Measurements from ENCODE around the gene CNOT6L.

The CNOT6L gene

DNA sequence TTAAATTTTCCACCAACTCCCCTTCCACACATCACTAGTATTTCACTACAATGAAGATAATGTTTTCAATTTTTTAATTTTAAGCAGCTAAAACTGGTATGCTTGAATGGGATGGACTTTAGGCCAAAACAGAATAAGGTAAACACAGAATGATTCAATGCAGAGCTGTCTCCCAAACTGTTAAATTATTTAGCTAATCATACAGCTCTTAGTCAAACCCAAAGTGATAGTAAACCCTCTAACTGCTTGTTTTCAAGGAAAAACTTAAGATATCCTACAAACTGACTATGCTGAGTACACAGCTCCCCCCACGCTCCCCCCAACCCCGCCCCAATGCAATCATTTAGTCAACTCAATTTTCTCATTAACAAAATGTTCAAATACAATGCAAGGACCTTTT lies 30.2 kb downstream of the CNOT6L start:
- no peak overlapping the region for H3K27ac ChIP-seq (replicated peaks)
- H3K4me3 ChIP-seq (replicated peaks; ENCODE audit: insufficient read depth, low read length): no peak overlapping the region
- H3K27me3 ChIP-seq (ENCODE audit: insufficient read depth, poor library complexity, severe bottlenecking): no peaks in the 10 kb centered on the region
- TF ChIP-seq POLR2AphosphoS5 (IDR thresholded peaks at IDR 0.05; ENCODE audit: low read depth): no peak
- no peak for TF ChIP-seq SPI1 (IDR thresholded peaks at IDR 0.05; ENCODE audit: borderline replicate concordance, low read depth)
- TF ChIP-seq, protein P1, sequence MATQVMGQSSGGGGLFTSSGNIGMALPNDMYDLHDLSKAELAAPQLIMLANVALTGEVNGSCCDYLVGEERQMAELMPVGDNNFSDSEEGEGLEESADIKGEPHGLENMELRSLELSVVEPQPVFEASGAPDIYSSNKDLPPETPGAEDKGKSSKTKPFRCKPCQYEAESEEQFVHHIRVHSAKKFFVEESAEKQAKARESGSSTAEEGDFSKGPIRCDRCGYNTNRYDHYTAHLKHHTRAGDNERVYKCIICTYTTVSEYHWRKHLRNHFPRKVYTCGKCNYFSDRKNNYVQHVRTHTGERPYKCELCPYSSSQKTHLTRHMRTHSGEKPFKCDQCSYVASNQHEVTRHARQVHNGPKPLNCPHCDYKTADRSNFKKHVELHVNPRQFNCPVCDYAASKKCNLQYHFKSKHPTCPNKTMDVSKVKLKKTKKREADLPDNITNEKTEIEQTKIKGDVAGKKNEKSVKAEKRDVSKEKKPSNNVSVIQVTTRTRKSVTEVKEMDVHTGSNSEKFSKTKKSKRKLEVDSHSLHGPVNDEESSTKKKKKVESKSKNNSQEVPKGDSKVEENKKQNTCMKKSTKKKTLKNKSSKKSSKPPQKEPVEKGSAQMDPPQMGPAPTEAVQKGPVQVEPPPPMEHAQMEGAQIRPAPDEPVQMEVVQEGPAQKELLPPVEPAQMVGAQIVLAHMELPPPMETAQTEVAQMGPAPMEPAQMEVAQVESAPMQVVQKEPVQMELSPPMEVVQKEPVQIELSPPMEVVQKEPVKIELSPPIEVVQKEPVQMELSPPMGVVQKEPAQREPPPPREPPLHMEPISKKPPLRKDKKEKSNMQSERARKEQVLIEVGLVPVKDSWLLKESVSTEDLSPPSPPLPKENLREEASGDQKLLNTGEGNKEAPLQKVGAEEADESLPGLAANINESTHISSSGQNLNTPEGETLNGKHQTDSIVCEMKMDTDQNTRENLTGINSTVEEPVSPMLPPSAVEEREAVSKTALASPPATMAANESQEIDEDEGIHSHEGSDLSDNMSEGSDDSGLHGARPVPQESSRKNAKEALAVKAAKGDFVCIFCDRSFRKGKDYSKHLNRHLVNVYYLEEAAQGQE (IDR thresholded peaks at IDR 0.05; ENCODE audit: insufficient replicate concordance, low read depth): no peak
- TF ChIP-seq, protein P2, sequence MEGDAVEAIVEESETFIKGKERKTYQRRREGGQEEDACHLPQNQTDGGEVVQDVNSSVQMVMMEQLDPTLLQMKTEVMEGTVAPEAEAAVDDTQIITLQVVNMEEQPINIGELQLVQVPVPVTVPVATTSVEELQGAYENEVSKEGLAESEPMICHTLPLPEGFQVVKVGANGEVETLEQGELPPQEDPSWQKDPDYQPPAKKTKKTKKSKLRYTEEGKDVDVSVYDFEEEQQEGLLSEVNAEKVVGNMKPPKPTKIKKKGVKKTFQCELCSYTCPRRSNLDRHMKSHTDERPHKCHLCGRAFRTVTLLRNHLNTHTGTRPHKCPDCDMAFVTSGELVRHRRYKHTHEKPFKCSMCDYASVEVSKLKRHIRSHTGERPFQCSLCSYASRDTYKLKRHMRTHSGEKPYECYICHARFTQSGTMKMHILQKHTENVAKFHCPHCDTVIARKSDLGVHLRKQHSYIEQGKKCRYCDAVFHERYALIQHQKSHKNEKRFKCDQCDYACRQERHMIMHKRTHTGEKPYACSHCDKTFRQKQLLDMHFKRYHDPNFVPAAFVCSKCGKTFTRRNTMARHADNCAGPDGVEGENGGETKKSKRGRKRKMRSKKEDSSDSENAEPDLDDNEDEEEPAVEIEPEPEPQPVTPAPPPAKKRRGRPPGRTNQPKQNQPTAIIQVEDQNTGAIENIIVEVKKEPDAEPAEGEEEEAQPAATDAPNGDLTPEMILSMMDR (IDR thresholded peaks at IDR 0.05; ENCODE audit: insufficient read depth, low read length): no peak
- no peak for TF ChIP-seq GABPA (IDR thresholded peaks at IDR 0.05; ENCODE audit: low read depth)
- no peak for DNase-seq (ENCODE audit: low read depth in 1 of 2, low spot score in 1 of 2)

DNA sequence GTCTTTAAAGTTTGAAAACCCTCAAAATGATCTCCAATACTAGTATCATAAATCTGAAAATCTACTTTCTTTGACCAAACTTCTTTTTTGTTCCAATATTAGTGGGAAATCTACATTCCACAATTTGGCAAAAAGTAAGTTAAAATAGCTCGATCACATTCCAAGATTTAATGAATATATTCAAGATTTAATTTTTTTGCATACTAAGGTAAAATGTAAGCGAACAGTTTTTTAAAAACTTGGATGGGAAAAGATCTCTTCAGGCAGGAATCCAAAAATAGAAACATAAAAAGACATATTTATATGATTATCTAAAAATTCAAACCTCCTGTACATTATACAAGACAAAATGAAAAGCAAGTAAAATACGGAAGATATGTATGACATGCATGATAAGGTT lies 31.2 kb downstream of the CNOT6L start:
- Histone ChIP-seq H3K4me3 (replicated peaks; ENCODE audit: insufficient read depth, low read length) (no peak overlapping the region), H3K27me3 (ENCODE audit: insufficient read depth, poor library complexity, severe bottlenecking) (no peaks in the 10 kb centered on the region), H3K27ac (replicated peaks) (no peak overlapping the region)
- DNase-seq (ENCODE audit: low read depth in 1 of 2, low spot score in 1 of 2): no peak
- no peak for TF ChIP-seq SPI1 (IDR thresholded peaks at IDR 0.05; ENCODE audit: borderline replicate concordance, low read depth)
- TF ChIP-seq POLR2AphosphoS5 (IDR thresholded peaks at IDR 0.05; ENCODE audit: low read depth): no peak
- TF ChIP-seq, protein P2 (IDR thresholded peaks at IDR 0.05; ENCODE audit: insufficient read depth, low read length): no peak
- no peak for TF ChIP-seq GABPA (IDR thresholded peaks at IDR 0.05; ENCODE audit: low read depth)
- TF ChIP-seq, protein P1 (IDR thresholded peaks at IDR 0.05; ENCODE audit: insufficient replicate concordance, low read depth): no peak

DNA sequence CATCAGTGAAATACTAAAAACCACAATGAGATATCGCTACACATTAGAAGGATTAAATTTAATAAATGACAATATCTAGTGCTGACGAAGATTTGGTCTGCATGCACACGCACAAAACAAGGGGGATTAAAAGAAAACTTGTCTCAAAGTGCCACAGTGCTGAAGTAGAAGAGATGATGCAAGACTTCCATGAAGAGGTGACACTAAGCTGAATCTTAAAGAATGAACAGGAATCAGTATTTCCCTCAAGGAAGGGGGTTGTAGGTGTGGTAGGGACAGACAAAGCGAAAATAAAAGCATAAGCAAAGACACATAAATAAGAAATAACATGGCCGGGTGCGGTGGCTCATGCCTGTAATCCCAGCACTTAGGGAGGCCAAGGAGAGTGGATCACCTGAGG lies 33.5 kb downstream of the CNOT6L start:
- DNase-seq (ENCODE audit: low read depth in 1 of 2, low spot score in 1 of 2): no peak
- no peak overlapping the region for H3K4me3 ChIP-seq (replicated peaks; ENCODE audit: insufficient read depth, low read length)
- H3K27ac ChIP-seq (replicated peaks): no peak overlapping the region
- H3K27me3 ChIP-seq (ENCODE audit: insufficient read depth, poor library complexity, severe bottlenecking): no peaks in the 10 kb centered on the region
- TF ChIP-seq POLR2AphosphoS5 (IDR thresholded peaks at IDR 0.05; ENCODE audit: low read depth) (no peak), GABPA (IDR thresholded peaks at IDR 0.05; ENCODE audit: low read depth) (no peak), SPI1 (IDR thresholded peaks at IDR 0.05; ENCODE audit: borderline replicate concordance, low read depth) (no peak)
- TF ChIP-seq, protein P2 (IDR thresholded peaks at IDR 0.05; ENCODE audit: insufficient read depth, low read length): no peak
- TF ChIP-seq, protein P1 (IDR thresholded peaks at IDR 0.05; ENCODE audit: insufficient replicate concordance, low read depth): no peak
